ENCODE data around the gene KRT33B. TPM values are rescaled to one million over a fixed set of nuclear protein-coding genes. Genes with fewer than 3 reads are reported as not detected.

KRT33B gene
- total and polyA plus RNA-seq, 2 of the 8 experiments (the other 6 are each of a cell fraction or from before 2014, with no cell fraction given), result not detected

GRCh38 chr17:41366070-41366469 lies 3.5 kb downstream of the KRT33B start:
- Histone ChIP-seq H3K79me2 (ENCODE audit: control insufficient read depth in 1 of 2, insufficient read depth in 2 of 2, low read length in 2 of 2) (no peaks in the 10 kb centered on the region), H4K91ac (replicated peaks; ENCODE audit: insufficient read length, low read length) (no peak overlapping the region), H3K9me3 (ENCODE audit: insufficient read depth in 2 of 2, low read depth in 1 of 2, low read length in 1 of 2) (peaks cover 0 to 2% of the 10 kb centered on the region in 2 experiments; a peak in 1 of 4 replicates), H3K4me1 (replicated peaks in 1 of 4; ENCODE audit: control insufficient read depth in 3 of 4, insufficient read depth in 4 of 4, low read length in 3 of 4) (no peaks in the 10 kb centered on the region), H3K23me2 (ENCODE audit: low read depth, low read length) (peaks cover 1% of the 10 kb centered on the region; the same call in 1 of the 2 replicates), H4K8ac (ENCODE audit: extremely low read depth, insufficient read depth, low read length) (no peak overlapping the region), H2BK15ac (ENCODE audit: low read length) (no peak overlapping the region), H2BK5ac (ENCODE audit: low read depth, low read length) (no peak overlapping the region), H2BK120ac (replicated peaks; ENCODE audit: low read depth, low read length) (no peak overlapping the region), H3K18ac (ENCODE audit: extremely low read depth, low read length) (no peak overlapping the region), H3K14ac (ENCODE audit: insufficient read length) (no peak overlapping the region), H2AK5ac (ENCODE audit: low read depth, low read length) (no peak overlapping the region), H2BK12ac (ENCODE audit: low read depth, low read length) (no peak overlapping the region), H3K36me3 (ENCODE audit: control insufficient read depth in 2 of 4, insufficient read depth in 4 of 4, low read length in 3 of 4) (no peaks in the 10 kb centered on the region), H3K4me2 (ENCODE audit: insufficient read depth in 1 of 2, low read depth in 2 of 2, low read length in 2 of 2) (no peak overlapping the region), H3K27me3 (replicated peaks in 1 of 4; ENCODE audit: control insufficient read depth in 3 of 4, extremely low read depth in 1 of 4, insufficient read depth in 3 of 4, low read length in 3 of 4) (no peaks in the 10 kb centered on the region), H3K23ac (ENCODE audit: insufficient read length) (no peak overlapping the region), H2AFZ (ENCODE audit: low read length) (no peak overlapping the region), H4K5ac (ENCODE audit: insufficient read length, low read depth, low read length) (no peak overlapping the region), H3K79me1 (ENCODE audit: low read depth, low read length) (no peaks in the 10 kb centered on the region), H3K56ac (replicated peaks; ENCODE audit: insufficient read length, low read depth, low read length) (no peak overlapping the region), H3K4me3 (ENCODE audit: extremely low read depth in 1 of 4, insufficient read depth in 2 of 4, low read depth in 3 of 4, low read length in 4 of 4) (no peak overlapping the region), H3K27ac (ENCODE audit: low read depth, low read length) (no peak overlapping the region), H4K20me1 (replicated peaks in 1 of 2; ENCODE audit: control insufficient read depth in 1 of 2, insufficient read depth in 2 of 2, low read length in 2 of 2) (no peaks in the 10 kb centered on the region), H2BK20ac (ENCODE audit: low read length) (no peak overlapping the region), H3K4ac (replicated peaks; ENCODE audit: insufficient read length, low read depth, low read length) (no peak overlapping the region), H3K9ac (replicated peaks in 1 of 4; ENCODE audit: extremely low read depth in 1 of 4, low read depth in 3 of 4, low read length in 3 of 4) (no peak overlapping the region)
- CTCF ChIA-PET (ENCODE audit: partially characterized antibody), result interaction anchor here (0.6 kb wide), 1 partner anchor 42 kb away, joined by 3 read pairs; no protein-coding TSS in a partner anchor
- POLR2A ChIA-PET (ENCODE audit: partially characterized antibody), result no interaction called here
- FAIRE-seq (no peak), DNase-seq (ENCODE audit: low read depth in 1 of 2, low spot score in 2 of 2) (no peak)
- TF ChIP-seq JUN (IDR thresholded peaks at IDR 0.05; ENCODE audit: low read depth, low read length), result no peak
- no peak for TF ChIP-seq SUZ12 (IDR thresholded peaks at IDR 0.05; ENCODE audit: low read length)
- no peak for TF ChIP-seq SP4 (IDR thresholded peaks at IDR 0.05; ENCODE audit: low read length)
- no peak for TF ChIP-seq E2F6 (IDR thresholded peaks at IDR 0.05)
- TF ChIP-seq MAX (IDR thresholded peaks at IDR 0.05), result no peak
- no peak for TF ChIP-seq EZH2 (IDR thresholded peaks at IDR 0.05; ENCODE audit: low read depth, low read length, severe bottlenecking)
- no peak for TF ChIP-seq RFX5 (IDR thresholded peaks at IDR 0.05; ENCODE audit: borderline replicate concordance, low read depth, low read length)
- TF ChIP-seq CREB1 (IDR thresholded peaks at IDR 0.05), result no peak
- TF ChIP-seq GABPA (IDR thresholded peaks at IDR 0.05; ENCODE audit: borderline replicate concordance, insufficient read depth, low read length), result no peak
